GM19238 (cell line): ENCODE results near the gene PFKL.

Experiments used
- DNase-seq: peaks from one replicate; pipeline ENCODE4 v3.0.0; 2011; ENCODE audit warnings: low spot score; ENCODE audit not compliant: insufficient read length

Gene PFKL

DNA sequence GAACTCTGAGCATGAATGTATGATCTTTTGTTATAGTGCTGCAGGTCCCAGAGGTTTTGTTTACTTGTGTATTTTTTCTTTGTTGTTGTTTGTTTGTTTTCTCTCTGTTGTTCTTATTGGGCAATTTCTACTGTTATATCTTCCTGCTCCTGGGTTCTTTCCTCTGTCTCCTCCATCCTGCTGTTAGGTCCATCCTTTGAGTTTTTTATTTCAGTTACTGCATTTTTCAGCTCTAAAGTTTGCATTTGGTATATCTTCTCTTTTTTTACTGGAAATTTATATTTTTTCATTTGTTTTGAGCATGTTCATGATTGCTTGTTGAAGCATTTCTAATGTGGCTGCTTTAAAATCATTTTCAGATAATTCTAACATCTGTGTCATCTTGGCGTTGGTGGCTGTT lies 63.4 kb downstream of the PFKL start:
- DNase-seq: no peak

DNA sequence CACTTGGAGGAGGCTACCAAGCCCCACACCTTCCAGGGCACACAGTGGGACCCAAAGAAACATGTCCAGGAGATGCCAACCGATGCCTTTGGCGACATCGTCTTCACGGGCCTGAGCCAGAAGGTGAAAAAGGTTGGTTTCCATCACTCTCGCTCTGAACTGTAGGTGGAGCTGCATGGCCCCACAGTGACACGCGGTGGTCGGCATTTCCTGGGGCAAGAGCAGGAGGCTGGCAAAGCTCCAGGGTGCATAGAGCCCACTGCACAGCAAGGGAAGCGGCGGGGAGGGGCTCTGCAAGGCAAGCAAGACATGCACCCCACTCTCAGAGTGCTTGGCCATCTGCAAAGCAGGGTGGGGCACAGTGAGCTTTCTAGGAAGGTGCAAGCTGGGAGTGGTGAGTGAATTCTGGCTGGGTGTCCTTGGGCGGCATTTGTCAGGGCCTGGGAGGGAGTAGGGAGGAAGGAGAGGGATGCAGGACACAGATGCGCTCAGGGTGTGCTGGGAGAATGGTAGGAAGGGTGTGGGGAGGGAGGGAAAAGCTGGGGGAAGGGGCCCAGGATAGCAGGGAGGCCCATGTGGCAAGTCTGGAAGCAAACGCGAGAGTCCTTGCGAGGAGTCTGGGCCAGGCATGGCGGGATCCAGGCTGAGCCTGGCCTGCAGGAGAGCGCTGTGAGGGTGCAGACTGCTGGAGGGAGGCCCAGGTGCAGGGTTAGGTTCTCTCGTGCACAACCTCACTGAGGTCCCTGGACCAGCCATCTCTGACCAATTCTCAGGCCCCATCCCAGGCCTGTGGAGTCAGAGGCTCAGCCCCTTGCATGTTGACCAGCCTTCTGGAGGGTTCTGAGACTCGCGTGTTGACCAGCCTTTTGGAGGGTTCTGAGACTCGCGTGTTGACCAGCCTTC lies 64.5 kb downstream of the PFKL start:
- DNase-seq: no peak

DNA sequence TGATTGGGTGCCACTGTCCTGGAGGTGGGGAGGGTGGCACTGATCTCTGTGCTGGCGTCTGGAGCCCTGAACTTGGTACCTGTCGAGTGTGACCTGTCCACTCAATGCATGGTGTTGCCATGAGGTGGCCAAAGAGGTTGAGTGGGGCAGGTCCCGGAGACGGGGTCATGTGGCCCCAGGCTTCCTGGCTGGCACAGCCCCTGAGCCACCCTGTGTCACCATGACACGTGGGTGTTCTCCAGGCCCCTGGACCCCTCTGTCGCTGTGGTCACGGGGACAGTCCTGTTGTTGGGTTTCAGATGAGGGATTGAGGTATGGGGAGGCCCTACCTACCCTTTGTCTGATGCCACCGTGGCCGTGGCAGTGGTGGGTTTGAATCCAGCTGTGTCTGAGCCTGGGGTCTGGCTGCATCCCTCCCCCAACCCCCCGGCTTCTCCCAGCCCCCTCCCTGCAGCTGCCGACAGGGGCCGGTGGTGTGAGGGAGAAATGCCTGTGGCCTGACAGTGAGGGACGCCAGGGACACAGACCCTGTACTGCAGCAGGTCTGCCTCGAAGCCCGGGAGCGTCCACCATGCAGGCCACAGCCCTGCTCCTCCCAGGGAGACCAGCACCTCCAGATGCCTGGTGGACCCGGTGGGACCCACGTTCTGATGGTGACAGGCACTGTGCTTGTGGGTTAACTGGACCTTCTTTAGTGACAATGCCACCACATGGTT lies 65.6 kb downstream of the PFKL start:
- no peak for DNase-seq

DNA sequence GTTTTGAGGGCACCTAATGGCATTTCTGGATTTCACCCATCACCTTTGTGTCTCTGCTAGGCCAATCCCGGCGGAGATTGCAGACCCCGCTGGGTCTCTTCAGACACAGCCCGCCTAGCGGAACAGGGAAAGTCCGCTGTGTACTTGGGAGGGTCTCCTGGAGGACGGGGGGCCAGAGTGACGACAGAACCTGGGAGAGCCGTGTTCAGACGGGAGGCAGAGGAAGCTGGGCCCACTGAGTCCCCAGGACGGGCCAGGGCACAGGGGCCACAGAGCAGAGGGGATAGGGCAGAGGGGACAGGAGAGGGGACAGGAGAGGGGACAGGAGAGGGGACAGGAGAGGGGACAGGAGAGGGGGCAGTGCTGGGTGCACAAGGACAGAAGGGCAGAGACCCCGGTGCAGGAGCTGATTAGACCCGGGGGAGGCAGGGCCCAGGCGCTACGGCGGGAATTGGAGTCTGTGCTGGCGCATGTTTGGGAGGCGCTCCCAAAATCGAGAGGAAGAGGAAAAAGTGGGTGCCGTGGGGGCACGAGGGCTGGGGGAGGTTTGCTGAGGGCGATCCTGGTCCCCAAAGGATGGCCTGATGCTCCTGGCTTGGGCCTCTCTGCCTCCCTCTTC lies 66.2 kb downstream of the PFKL start:
- no peak for DNase-seq

DNA sequence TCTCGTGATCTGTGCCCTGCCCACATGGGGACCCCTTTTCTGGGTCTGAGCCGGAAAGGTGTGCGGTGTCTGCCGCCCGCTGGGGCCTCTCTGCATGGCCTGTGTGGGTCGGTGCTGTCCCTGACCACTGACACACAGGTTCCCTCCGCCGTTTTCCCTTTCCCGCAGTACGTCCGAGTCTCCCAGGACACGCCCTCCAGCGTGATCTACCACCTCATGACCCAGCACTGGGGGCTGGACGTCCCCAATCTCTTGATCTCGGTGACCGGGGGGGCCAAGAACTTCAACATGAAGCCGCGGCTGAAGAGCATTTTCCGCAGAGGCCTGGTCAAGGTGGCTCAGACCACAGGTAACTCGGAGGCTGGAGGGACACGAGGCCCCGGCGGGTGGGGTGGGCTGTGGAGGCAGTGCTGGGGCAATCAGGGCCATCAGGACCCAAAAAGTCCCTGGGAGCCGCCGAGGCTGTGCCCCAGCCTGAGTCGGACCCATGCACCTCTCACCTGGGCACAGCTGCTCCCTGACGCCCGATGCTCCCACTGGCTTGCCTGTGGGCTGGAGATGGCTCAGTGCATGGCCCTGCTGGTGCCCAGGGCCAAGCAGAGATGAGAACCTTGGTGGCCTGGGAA lies 66.8 kb downstream of the PFKL start:
- DNase-seq: no peak

DNA sequence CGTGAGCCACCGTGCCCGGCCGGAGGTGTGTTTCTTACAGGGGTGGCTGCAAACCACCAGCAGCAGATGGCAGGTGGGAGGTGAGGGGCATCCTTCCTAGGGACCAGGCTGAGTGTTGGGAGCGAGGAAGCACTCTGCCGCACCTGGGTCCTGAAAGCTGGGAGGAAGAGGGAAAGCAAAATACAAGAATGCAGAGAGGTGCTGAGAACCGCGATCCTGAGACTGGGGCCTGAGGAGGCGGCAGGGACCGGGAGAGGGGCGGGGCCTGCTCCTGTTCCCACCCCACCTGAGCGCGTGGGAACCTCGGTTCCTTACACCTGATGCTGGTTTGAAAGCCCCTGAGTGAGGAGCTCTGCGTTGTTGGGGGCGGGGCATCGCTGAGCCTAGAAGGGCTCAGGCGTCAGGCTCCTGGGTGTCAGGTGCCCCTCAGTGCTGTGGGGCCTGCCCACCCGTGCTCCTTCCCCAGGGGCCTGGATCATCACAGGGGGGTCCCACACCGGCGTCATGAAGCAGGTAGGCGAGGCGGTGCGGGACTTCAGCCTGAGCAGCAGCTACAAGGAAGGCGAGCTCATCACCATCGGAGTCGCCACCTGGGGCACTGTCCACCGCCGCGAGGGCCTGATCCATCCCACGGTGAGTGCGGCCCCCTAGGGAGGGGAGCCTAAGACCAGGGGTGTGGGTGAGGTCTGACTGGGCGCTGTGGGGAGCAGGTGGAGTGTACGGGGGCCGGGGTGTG lies 69.0 kb downstream of the PFKL start:
- DNase-seq: no peak

DNA sequence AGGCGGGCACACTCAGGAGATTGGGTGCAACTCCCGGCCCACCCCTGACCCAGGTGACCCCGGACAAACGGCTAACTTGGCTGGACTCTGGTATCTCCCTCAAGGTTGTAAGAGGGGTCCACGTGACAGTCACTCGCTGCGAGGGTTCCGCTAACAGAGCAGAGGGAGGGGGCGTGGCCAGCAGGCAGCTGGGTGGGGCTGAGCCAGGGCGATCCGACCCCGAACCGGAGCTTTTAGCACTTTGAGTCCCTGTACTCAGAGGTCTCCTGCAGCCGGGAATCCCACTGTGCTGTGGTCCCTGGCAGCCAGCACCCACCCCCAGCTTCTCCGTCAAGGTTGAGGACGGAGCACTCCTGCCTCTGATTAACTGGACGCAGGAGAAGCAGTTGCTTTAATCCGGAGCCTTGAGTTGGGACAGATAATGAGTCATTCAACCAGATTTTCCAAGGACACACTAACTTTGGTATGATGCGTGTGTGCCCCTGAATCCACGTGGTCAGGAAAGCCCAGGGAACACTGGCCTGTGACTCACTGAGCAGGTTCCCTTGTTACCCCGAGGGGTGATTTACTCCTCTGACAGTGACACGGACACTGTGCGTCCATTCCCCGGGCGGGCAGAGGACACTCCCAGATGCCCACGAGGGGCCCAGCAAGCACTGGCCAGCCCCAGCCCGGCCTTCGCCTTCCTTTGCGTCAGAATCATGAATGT lies 70.3 kb downstream of the PFKL start:
- no peak for DNase-seq

DNA sequence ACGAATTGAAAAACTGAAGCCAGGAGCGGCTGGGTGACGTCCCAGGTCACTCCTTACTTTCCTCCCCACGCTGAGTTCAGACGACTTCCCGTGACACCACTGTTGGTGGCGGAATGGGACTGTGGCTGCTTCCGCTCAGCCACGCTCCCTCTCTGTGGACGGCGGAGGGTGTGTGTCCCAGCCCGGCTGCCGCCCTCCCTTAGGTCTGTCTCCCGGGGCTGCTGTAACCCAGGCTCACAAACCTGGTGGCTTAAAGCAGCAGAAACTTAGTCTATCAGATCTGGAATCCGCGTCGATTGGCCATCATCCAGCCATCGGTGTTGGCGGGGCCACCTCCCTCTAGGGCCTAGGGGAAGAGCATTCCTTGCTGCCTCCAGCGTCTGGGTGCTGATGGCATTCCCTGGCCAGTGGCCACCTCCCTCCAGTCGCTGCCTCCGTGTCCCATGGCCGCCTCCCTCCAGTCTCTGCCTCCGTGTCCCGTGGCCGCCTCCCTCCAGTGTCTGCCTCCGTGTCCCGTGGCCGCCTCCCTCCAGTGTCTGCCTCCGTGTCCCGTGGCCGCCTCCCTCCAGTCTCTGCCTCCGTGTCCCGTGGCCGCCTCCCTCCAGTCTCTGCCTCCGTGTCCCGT lies 71.0 kb downstream of the PFKL start:
- no peak for DNase-seq

DNA sequence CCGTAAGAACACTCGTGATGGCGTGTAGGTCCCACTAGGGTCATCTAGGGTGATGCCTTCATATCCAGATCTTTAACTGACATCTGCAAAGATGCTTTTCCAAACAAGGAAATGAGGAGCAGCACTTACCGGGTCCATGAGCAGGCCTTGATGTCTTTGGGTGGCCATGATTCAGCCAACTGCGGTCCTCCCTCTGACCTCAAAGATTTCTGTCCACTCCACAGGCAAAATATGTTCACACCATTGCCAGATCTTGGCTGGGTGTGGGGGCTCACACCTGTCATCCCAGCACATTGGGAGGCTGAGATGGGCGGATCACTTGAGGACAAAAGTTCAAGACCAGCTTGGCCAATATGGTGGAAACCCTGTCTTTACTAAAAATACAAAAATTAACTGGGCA lies 71.7 kb downstream of the PFKL start:
- no peak for DNase-seq

DNA sequence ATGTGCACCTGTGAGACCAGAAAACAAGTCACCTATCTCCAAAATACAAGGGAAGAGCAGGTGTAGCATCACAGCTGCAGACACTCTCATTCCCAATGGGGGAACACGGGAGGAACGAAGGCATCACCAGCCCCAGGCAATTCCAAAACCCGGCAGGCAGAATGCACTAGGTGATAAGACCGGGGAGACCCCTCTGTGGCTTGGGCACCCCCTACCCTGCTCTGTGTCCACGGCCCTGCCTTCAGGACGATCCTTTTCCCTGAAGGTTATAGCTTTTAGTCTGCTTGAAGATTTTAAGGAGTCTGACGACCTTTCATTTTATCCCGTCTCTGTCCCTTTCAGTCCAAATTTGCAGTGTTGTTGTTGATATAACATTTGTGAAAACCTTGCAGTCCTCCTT lies 72.8 kb downstream of the PFKL start:
- DNase-seq: no peak

DNA sequence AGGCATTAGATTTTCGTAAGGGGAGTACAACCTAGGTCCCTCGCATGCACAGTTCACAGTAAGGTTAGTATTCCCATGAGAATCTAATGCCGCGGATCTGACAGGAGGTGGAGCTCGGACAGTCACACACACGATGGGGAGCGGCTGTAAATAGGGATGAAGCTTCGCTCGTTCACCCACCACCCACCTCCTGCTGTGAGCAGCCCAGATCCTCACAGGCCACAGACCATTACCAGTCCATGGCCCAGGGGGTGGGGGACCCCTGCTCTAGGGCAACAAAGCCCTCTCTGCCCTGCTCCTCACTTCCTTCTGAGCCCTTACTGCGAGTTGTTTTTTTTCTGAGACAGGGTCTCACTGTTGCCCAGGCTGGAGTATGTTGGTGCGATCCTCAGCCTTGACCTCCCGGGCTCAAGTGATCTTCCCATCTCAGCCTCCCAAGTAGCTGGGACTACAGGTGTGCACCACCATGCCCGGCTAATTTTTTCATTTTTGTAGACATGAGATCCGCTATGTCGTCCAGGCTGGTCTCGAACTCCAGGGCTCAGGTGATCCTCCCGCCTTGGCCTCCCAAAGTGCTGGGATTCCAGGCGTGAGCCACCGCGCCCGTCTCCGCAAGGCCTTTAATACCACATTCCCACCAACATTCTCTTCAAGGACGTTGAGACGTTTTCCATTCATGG lies 74.9 kb downstream of the PFKL start:
- no peak for DNase-seq

DNA sequence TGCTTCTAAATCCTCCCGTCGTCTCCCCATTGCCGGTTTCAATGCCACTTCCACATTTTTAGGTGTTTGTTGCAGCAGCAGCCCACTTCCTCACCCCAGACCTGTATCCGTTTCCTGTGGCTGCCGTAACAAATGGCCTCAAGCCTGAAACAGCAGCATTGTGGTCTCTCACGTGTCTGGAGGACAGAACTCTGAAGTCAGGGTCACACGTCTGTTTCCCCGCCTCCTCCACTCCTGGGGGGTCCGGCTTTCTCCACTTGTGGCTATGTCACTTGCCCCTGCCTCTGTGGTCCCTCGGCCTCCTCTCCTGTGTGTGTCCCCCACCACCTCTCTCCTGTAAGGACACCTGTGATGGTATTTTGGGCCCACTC lies 75.4 kb downstream of the PFKL start:
- DNase-seq: no peak

DNA sequence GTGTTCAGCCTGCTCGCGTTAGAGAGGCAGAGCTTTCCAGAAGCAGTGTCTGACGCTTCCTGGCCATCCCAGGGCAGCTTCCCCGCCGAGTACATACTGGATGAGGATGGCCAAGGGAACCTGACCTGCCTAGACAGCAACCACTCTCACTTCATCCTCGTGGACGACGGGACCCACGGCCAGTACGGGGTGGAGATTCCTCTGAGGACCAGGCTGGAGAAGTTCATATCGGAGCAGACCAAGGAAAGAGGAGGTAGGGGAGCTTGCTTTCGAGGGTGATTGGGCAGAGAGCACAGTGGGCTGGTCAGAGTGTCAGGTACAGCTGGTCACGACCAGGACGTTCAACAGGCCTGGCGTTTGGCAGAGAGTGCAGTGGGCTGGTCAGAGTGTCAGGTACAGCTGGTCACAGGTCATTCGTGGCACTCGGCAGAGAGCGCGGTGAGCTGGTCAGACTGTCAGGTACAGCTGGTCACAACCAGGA lies 75.9 kb downstream of the PFKL start:
- no peak for DNase-seq

DNA sequence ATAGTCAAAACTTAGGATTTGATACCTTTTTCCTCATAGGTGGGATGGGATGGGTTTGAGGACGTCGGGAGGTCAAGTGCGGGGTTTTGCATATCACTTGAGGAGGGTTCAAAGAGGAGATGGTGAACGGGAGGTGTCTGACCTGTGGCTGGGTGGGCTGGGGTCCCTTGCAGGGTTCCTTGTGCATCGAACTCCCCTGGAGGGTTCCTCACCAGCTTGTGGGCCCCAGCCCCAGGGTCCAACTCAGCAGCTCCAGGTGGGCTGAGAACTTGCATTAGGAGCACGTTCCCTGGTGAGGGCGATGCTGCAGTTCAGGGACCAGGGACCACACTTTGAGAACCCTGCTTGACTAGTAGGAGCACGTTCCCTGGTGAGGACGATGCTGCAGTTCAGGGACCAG lies 76.8 kb downstream of the PFKL start:
- no peak for DNase-seq
